ENCODE data around the gene PFKFB4.
A peak's percentile ranks its signal among the peaks of the same experiment; 100 is the strongest.

DNA sequence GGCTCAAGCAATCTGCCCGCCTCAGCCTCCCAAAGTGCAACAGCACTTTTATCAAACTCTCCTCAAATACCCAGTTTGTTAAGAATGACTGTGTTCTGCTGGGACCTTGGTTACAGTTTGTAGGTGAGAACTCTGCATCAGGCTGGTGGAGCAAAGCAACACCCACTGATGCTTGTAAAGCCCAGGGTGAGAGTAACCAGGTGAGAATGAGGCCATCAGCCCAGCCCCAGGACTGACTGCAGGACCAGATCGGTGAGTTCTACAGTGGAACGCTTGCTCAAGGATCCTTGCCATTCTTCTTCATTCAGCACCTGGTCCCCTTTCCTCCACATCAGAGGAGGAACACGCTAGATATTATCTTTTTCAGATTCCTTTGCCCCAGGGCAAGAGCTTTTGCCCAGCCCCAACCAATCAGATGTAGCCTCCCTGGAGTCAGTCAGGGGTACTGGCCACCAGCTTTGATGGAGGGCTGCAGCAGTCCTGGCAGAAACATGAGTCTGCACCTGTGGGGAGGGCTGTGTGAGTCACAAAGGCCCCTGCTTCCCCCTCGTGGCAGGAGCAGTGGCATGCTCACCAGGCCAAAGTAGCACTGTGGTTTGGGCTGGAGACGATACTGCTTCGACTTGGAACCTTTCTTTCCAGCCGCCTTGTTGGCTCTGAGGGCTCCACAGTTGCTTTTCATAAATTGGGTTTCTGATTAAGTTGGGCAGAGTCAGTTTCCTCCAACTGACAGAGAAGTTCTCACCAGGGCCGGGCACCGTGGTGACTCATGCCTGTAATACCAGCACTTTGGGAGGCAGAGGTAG, 49.1 kb downstream of the PFKFB4 start:
- TF ChIP-seq, protein P1, sequence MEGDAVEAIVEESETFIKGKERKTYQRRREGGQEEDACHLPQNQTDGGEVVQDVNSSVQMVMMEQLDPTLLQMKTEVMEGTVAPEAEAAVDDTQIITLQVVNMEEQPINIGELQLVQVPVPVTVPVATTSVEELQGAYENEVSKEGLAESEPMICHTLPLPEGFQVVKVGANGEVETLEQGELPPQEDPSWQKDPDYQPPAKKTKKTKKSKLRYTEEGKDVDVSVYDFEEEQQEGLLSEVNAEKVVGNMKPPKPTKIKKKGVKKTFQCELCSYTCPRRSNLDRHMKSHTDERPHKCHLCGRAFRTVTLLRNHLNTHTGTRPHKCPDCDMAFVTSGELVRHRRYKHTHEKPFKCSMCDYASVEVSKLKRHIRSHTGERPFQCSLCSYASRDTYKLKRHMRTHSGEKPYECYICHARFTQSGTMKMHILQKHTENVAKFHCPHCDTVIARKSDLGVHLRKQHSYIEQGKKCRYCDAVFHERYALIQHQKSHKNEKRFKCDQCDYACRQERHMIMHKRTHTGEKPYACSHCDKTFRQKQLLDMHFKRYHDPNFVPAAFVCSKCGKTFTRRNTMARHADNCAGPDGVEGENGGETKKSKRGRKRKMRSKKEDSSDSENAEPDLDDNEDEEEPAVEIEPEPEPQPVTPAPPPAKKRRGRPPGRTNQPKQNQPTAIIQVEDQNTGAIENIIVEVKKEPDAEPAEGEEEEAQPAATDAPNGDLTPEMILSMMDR (IDR thresholded peaks at IDR 0.05) = peak in 4 of 6 experiments; percentile 50 to 70 (median 56)
- no peak for TF ChIP-seq POLR2A (IDR thresholded peaks at IDR 0.05)
